ENCODE data around the gene CACNA1D. TPM values are rescaled to one million over a fixed set of nuclear protein-coding genes. Genes with fewer than 3 reads are reported as not detected.

Gene CACNA1D
- total RNA-seq, 4 donors from 2014 or later, result 12.7 to 98.9 (median 25.0) TPM

- H3K27ac ChIP-seq, result no peak overlapping the region
- H3K36me3 ChIP-seq, result no peaks in the 10 kb centered on the region
- TF ChIP-seq CTCF (IDR thresholded peaks at IDR 0.05) (no peak), POLR2AphosphoS5 (IDR thresholded peaks at IDR 0.05) (no peak), POLR2A (IDR thresholded peaks at IDR 0.05) (no peak), EP300 (IDR thresholded peaks at IDR 0.05; ENCODE audit: low read depth) (no peak)
- no peak overlapping the region for H3K4me3 ChIP-seq
- WGBS, 2 donors (ENCODE audit: low coverage in 1 of 2), result 67 to 87% methylated on average over 1 to 3 of the region's 3 CpGs
- H3K4me1 ChIP-seq, result no peaks in the 10 kb centered on the region
- DNase-seq, result no peak
- in situ Hi-C loops (cut with MboI; ENCODE audit: low pct_ligation_motif_present in 1 of 4, low pct_unique_long_range_greater_than_20kb in 1 of 4, low sequenced_read_pairs in 3 of 4), result no loop called here
- no peaks in the 10 kb centered on the region for H3K27me3 ChIP-seq
- intact Hi-C loops (cut with DNase I; ENCODE audit: low total_unique reads), result no loop called here
- no peaks in the 10 kb centered on the region for H3K9me3 ChIP-seq
Observed at GRCh38 chr3:53594276-53594675, 99.9 kb downstream of the CACNA1D start.

- H3K27ac ChIP-seq, result no peak overlapping the region
- no peak overlapping the region for H3K4me3 ChIP-seq
- H3K9me3 ChIP-seq, result no peaks in the 10 kb centered on the region
- in situ Hi-C loops (cut with MboI; ENCODE audit: low pct_ligation_motif_present in 1 of 4, low pct_unique_long_range_greater_than_20kb in 1 of 4, low sequenced_read_pairs in 3 of 4), result no loop called here
- H3K27me3 ChIP-seq, result no peaks in the 10 kb centered on the region
- no peaks in the 10 kb centered on the region for H3K36me3 ChIP-seq
- WGBS, 2 donors (ENCODE audit: low coverage in 1 of 2), result 92 to 93% methylated on average over 2 to 3 of the region's 3 CpGs
- TF ChIP-seq POLR2A (IDR thresholded peaks at IDR 0.05) (no peak), POLR2AphosphoS5 (IDR thresholded peaks at IDR 0.05) (no peak), EP300 (IDR thresholded peaks at IDR 0.05; ENCODE audit: low read depth) (no peak), CTCF (IDR thresholded peaks at IDR 0.05) (no peak)
- intact Hi-C loops (cut with DNase I; ENCODE audit: low total_unique reads), result no loop called here
- DNase-seq, result no peak
- H3K4me1 ChIP-seq, result no peaks in the 10 kb centered on the region
Observed at GRCh38 chr3:53595660-53596059, 101.2 kb downstream of the CACNA1D start.

DNA sequence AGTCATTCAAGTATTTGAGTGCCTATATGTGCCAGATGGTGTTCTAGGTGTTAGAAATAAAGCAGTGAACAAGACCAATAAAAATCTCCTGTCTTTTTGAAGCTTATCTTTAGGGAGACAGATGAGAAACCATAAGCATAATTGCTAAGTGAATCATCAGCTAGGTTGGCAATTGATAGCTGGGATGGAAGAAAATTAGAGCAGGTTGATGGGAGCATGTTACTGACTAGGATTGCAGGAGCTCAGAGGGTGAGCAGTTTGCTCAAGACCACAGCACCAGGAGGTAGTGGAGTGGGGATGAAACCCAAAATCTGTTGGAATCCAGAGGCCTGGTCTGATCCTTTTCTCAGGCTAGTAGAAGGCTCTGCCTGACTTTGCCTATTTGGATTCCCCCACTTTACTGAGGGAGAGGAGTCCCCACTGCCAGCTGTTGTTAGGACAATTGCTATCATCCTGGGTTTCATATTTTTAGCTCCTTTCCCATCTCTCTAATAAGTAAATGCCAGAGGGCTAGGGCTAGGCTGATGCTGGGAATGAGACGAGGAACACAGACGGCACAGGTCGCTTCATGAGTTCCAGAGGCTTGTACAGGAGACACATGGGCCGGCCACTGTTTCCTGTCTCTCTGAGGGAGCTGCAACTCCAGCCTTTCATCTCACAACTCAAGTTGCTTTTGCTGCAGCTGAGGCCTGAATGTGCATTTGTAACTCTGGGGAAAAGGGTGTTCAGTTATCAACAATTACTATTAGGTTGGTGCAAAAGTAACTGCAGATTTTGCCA is 102.9 kb downstream of the CACNA1D start:
- in situ Hi-C loops (cut with MboI; ENCODE audit: low pct_ligation_motif_present in 1 of 4, low pct_unique_long_range_greater_than_20kb in 1 of 4, low sequenced_read_pairs in 3 of 4), result no loop called here
- H3K36me3 ChIP-seq, result no peaks in the 10 kb centered on the region
- H3K27ac ChIP-seq, result no peak overlapping the region
- no peaks in the 10 kb centered on the region for H3K9me3 ChIP-seq
- H3K4me1 ChIP-seq, result no peaks in the 10 kb centered on the region
- no peaks in the 10 kb centered on the region for H3K27me3 ChIP-seq
- no peak for DNase-seq
- WGBS, 2 donors (ENCODE audit: low coverage in 1 of 2), result 40 to 59% methylated on average over 4 of the region's 4 CpGs
- no peak overlapping the region for H3K4me3 ChIP-seq
- intact Hi-C loops (cut with DNase I; ENCODE audit: low total_unique reads), result no loop called here
- no peak for TF ChIP-seq EP300 (IDR thresholded peaks at IDR 0.05; ENCODE audit: low read depth)
- no peak for TF ChIP-seq POLR2A (IDR thresholded peaks at IDR 0.05)
- no peak for TF ChIP-seq POLR2AphosphoS5 (IDR thresholded peaks at IDR 0.05)
- TF ChIP-seq CTCF (IDR thresholded peaks at IDR 0.05), result no peak

DNA sequence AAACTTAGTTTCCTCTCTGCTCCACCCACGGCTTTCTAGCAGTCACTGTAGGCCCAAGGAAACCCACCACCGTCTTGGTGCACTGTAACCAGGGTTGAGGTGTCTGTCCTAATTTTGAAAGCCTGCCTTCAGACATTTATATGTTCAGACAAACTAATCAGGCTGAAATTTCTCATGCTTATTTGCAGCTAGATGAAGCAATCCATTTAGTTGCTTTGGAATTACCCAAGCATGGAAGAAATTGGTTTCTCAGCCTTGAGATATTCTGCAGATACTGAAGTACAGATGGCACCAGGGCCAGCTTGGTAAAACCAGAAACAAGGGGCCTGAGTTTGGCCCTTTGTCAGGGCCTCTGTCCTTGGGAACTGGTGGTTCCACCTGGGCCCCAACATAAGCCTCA is 105.4 kb downstream of the CACNA1D start:
- Histone ChIP-seq H3K9me3 (no peaks in the 10 kb centered on the region), H3K27ac (no peak overlapping the region), H3K4me3 (no peak overlapping the region), H3K27me3 (no peaks in the 10 kb centered on the region), H3K4me1 (no peaks in the 10 kb centered on the region), H3K36me3 (no peaks in the 10 kb centered on the region)
- WGBS, 2 donors (ENCODE audit: low coverage in 1 of 2), result 86% methylated on average over 2 of the region's 2 CpGs; no CpG with 5 or more reads in 1 of the 2 donors
- DNase-seq, result no peak
- in situ Hi-C loops (cut with MboI; ENCODE audit: low pct_ligation_motif_present in 1 of 4, low pct_unique_long_range_greater_than_20kb in 1 of 4, low sequenced_read_pairs in 3 of 4) (no loop called here), intact Hi-C loops (cut with DNase I; ENCODE audit: low total_unique reads) (loop anchor here (10.0 kb wide), 1 partner anchor 75 kb away; no protein-coding TSS in a partner anchor)
- no peak for TF ChIP-seq POLR2AphosphoS5 (IDR thresholded peaks at IDR 0.05)
- no peak for TF ChIP-seq POLR2A (IDR thresholded peaks at IDR 0.05)
- no peak for TF ChIP-seq CTCF (IDR thresholded peaks at IDR 0.05)
- no peak for TF ChIP-seq EP300 (IDR thresholded peaks at IDR 0.05; ENCODE audit: low read depth)
